Loucy (cell line): ENCODE measurements around the gene LY6G6D.

Source experiments
- H2AFZ ChIP-seq: fragments of 200-600 bp; sonication (generic); 2 replicates; pipeline ENCODE4 v1.6.0; 2016; ENCODE audit warnings: antibody characterized with exemption, mild to moderate bottlenecking, low read length, moderate library complexity
- H3F3A ChIP-seq: fragments of 200-600 bp; 2 replicates; pipeline ENCODE4 v1.6.0; 2016; ENCODE audit warnings: antibody characterized with exemption, low read depth, mild to moderate bottlenecking
- H3K27me3 ChIP-seq: fragments of 200-600 bp; sonication (generic); 2 replicates; pipeline ENCODE4 v1.6.1; 2014; ENCODE audit warnings: low read length, mild to moderate bottlenecking; ENCODE audit not compliant: insufficient read depth, poor library complexity, severe bottlenecking
- H3K36me3 ChIP-seq: fragments of 200-600 bp; sonication (generic); 2 replicates; pipeline ENCODE4 v1.6.1; 2016; ENCODE audit warnings: low read length; ENCODE audit not compliant: insufficient read depth
- H3K4me1 ChIP-seq: fragments of 200-600 bp; sonication (generic); 2 replicates; pipeline ENCODE4 v1.5.1; 2014; ENCODE audit warnings: low read length, mild to moderate bottlenecking; ENCODE audit not compliant: insufficient read depth, poor library complexity, severe bottlenecking
- H3K4me2 ChIP-seq: fragments of 200-600 bp; sonication (generic); 2 replicates; pipeline ENCODE4 v1.6.0; 2014; ENCODE audit warnings: antibody characterized with exemption, low read length, low read depth, mild to moderate bottlenecking; ENCODE audit not compliant: poor library complexity, severe bottlenecking
- H3K4me3 ChIP-seq: fragments of 200-600 bp; sonication (generic); 2 replicates; pipeline ENCODE4 v1.5.1; 2014; ENCODE audit warnings: low read length, mild to moderate bottlenecking, mixed read lengths; ENCODE audit not compliant: poor library complexity, severe bottlenecking
- H3K79me2 ChIP-seq: fragments of 200-600 bp; sonication (generic); 2 replicates; pipeline ENCODE4 v1.6.1; 2014; ENCODE audit warnings: low read length; ENCODE audit not compliant: insufficient read depth
- H3K9ac ChIP-seq: fragments of 200-600 bp; sonication (generic); 2 replicates; pipeline ENCODE4 v1.6.0; 2014; ENCODE audit warnings: mild to moderate bottlenecking, low read depth, low read length, moderate library complexity; ENCODE audit not compliant: poor library complexity, severe bottlenecking
- H3K9me2 ChIP-seq: fragments of 200-600 bp; sonication (generic); replicated peaks from 2 replicates; pipeline ENCODE4 v1.6.1; 2016; ENCODE audit warnings: low read depth, low read length, mixed read lengths
- H3K9me3 ChIP-seq: fragments of 200-600 bp; sonication (generic); 2 replicates; pipeline ENCODE4 v1.6.1; 2014; ENCODE audit warnings: mild to moderate bottlenecking, antibody characterized with exemption, low read length, low read depth; ENCODE audit not compliant: insufficient read depth
- H4K20me1 ChIP-seq: fragments of 200-600 bp; sonication (generic); 2 replicates; pipeline ENCODE4 v1.6.0; 2014; ENCODE audit warnings: antibody characterized with exemption, low read length, mild to moderate bottlenecking; ENCODE audit not compliant: insufficient read depth, poor library complexity, severe bottlenecking
- CTCF ChIP-seq: fragments of 200-600 bp; sonication (generic); conservative IDR thresholded peaks from 2 replicates; pipeline ENCODE4 v1.5.1; 2014; ENCODE audit warnings: mild to moderate bottlenecking, antibody characterized with exemption, low read length
- EZH2phosphoT487 ChIP-seq: fragments of 200-600 bp; IDR thresholded peaks from 2 replicates; pipeline ENCODE4 v1.6.1; 2018; ENCODE audit warnings: antibody characterized with exemption, mild to moderate bottlenecking, moderate library complexity, borderline replicate concordance

Gene LY6G6D

DNA sequence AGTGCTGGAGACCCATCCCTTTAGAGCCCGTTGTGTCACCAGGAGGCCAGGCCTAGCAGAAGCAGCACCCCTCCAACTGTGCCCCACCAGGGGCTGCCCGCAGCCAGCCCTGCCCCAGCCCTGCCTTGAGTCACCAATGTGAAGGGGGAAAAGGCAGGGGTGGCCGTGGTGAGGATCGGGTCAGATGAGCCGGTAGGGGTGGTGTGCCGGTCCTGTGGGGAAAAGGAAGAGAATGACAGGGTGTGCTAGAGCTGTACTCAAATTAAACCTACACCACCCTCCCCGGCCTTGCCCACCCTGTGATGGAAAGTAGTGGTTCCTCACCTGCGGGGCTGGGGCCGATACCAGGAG is 50.4 kb downstream of the LY6G6D start:
- Histone ChIP-seq H3K9me2 (no peaks in the 10 kb centered on the region), H3K9ac (no peak overlapping the region), H3K79me2 (no peaks in the 10 kb centered on the region), H3K4me2 (no peak overlapping the region), H3K9me3 (no peaks in the 10 kb centered on the region), H2AFZ (no peak overlapping the region), H3K4me3 (no peak overlapping the region), H3K36me3 (no peaks in the 10 kb centered on the region), H4K20me1 (no peaks in the 10 kb centered on the region), H3F3A (no peaks in the 10 kb centered on the region), H3K27me3 (no peaks in the 10 kb centered on the region), H3K4me1 (peaks cover 3% of the 10 kb centered on the region)
- TF ChIP-seq CTCF (no peak), EZH2phosphoT487 (no peak)

- no peak overlapping the region for H3K4me3 ChIP-seq
Measured at GRCh38 chr6:31765910-31766794, 51.0 kb downstream of the LY6G6D start.

DNA sequence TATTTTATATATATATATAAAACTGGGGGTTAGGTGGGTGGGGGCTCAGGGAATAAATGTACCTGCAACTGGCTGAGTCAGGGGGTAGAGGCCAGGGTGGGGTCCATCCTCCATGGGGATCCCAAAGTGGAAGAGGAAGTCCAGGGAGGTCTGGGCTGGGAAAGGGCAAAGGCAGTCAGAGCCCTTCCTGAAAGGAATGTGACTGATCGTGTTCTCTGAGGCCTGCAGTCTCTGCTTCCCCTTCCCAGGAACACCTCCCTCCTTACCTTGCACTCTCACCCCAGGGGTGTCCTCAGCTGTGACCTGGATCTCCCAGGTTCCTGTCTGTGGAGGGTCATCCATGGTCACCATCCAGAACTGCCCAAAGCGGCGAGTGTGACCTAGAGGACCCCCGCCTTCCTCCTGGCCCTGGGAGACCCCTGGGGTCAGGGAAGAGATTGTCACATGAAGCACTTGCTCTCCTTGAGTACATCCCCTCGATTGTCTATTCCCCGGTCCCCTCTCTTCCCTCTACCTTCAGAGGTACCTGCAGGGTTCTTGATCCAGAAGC is 52.0 kb downstream of the LY6G6D start:
- TF ChIP-seq EZH2phosphoT487 = no peak
- no peak for TF ChIP-seq CTCF
- Histone ChIP-seq H3K4me1 (peaks cover 6% of the 10 kb centered on the region), H3K4me2 (no peak overlapping the region)

More at GRCh38 chr6:31765910-31766794, 51.0 kb downstream of the LY6G6D start:
- Histone ChIP-seq H3K9ac (no peak overlapping the region), H4K20me1 (no peaks in the 10 kb centered on the region), H2AFZ (no peak overlapping the region), H3K9me3 (no peaks in the 10 kb centered on the region), H3K27me3 (no peaks in the 10 kb centered on the region), H3K9me2 (no peaks in the 10 kb centered on the region), H3K36me3 (no peaks in the 10 kb centered on the region), H3K4me2 (no peak overlapping the region), H3K79me2 (no peaks in the 10 kb centered on the region), H3K4me1 (peaks cover 3% of the 10 kb centered on the region), H3F3A (no peaks in the 10 kb centered on the region)
- TF ChIP-seq EZH2phosphoT487 = no peak
- no peak for TF ChIP-seq CTCF

More for the DNA sequence above, 52.0 kb downstream of the LY6G6D start:
- no peak overlapping the region for H2AFZ ChIP-seq
- no peaks in the 10 kb centered on the region for H4K20me1 ChIP-seq
- no peaks in the 10 kb centered on the region for H3K9me3 ChIP-seq
- no peaks in the 10 kb centered on the region for H3K36me3 ChIP-seq
- no peak overlapping the region for H3K4me3 ChIP-seq
- no peaks in the 10 kb centered on the region for H3K27me3 ChIP-seq
- H3K9ac ChIP-seq = no peak overlapping the region
- H3K9me2 ChIP-seq = no peaks in the 10 kb centered on the region
- no peaks in the 10 kb centered on the region for H3K79me2 ChIP-seq
- no peaks in the 10 kb centered on the region for H3F3A ChIP-seq
